ENCODE measurements around the gene SLFN11. TPM values are rescaled to one million over a fixed set of nuclear protein-coding genes. Genes with fewer than 3 reads are reported as not detected.
"Not testable (repeated sequence)": the region's sequence is repeated elsewhere in the genome, so short reads cannot be mapped to it uniquely, and the experiment has no call there.

SLFN11 gene
- total RNA-seq = 10 to 100 TPM; 40.0 to 50.1 TPM

GRCh38 chr17:35373534-35373983, at the start of gene SLFN11:
SLFN11 (minus strand) TSS chr17:35373621; CDS start chr17:35363807, 9,814 bp downstream.
- H3K27ac Mint-ChIP-seq = peak within 1 kb of the TSS; percentile 98
- DNase-seq (peak; percentile 86), ATAC-seq (peak; percentile 81)
- peaks cover 16% of the 10 kb centered on the region for H3K9me3 Mint-ChIP-seq (ENCODE audit: insufficient read depth)
- H3K4me1 Mint-ChIP-seq (ENCODE audit: low read depth) = peaks cover 57% of the 10 kb centered on the region
- ChIA-PET POLR2A (interaction anchor here (0.6 to 5.0 kb wide), 29 partner anchors 8 to 254 kb away, joined by 3 to 54 read pairs (median 4); partner anchors contain the start of genes PEX12, RAD51D, SLFN12L and SLFN13), CTCF (interaction anchor here (0.6 to 3.1 kb wide), 9 partner anchors 27 to 204 kb away, joined by 3 to 23 read pairs (median 4); no protein-coding TSS in a partner anchor)
- peak within 1 kb of the TSS; percentile 99 for H3K4me3 Mint-ChIP-seq
- H3K27me3 Mint-ChIP-seq (ENCODE audit: low read depth) = peaks cover 3% of the 10 kb centered on the region
- peaks cover 37% of the 10 kb centered on the region for H3K36me3 Mint-ChIP-seq (ENCODE audit: low read depth)

- ATAC-seq; H3K4me3 Mint-ChIP-seq; POLR2A ChIA-PET; DNase-seq; H3K27me3 Mint-ChIP-seq (ENCODE audit: low read depth); CTCF ChIA-PET; H3K4me1 Mint-ChIP-seq (ENCODE audit: low read depth); H3K27ac Mint-ChIP-seq; H3K9me3 Mint-ChIP-seq (ENCODE audit: insufficient read depth): not testable (repeated sequence)
- H3K36me3 Mint-ChIP-seq (ENCODE audit: low read depth) = peaks cover 48% of the 10 kb centered on the region
These were observed 47.6 kb upstream of the SLFN11 start for GRCh38 chr17:35421069-35421468.

GRCh38 chr17:35416659-35417058, 43.2 kb upstream of the SLFN11 start:
- H3K4me3 Mint-ChIP-seq = no peak overlapping the region
- ChIA-PET POLR2A (no interaction called here), CTCF (interaction anchor here (1.2 kb wide), 1 partner anchor 103 kb away, joined by 4 read pairs; no protein-coding TSS in a partner anchor)
- ATAC-seq (no peak), DNase-seq (no peak)
- H3K27ac Mint-ChIP-seq = no peak overlapping the region
- H3K4me1 Mint-ChIP-seq (ENCODE audit: low read depth) = no peaks in the 10 kb centered on the region
- peaks cover 15% of the 10 kb centered on the region for H3K9me3 Mint-ChIP-seq (ENCODE audit: insufficient read depth)
- H3K27me3 Mint-ChIP-seq (ENCODE audit: low read depth) = no peaks in the 10 kb centered on the region
- H3K36me3 Mint-ChIP-seq (ENCODE audit: low read depth) = peaks cover 57% of the 10 kb centered on the region

DNA sequence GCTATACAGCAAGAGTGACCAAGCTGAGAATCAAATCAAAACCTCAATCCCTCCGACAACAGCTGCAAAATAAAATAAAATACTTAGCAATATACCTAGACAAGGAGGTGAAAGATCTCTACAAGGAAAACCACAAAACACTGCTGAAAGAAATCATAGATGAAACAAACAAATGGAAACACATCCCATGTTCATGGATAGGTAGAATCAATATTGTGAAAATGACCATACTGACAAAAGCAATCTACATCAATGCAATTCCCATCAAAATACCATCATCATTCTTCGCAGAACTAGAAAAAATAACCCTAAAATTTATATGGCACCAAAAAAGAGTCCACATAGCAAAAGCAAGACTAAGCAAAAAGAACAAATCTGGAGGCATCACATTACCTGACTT, 41.3 kb upstream of the SLFN11 start:
- POLR2A ChIA-PET = interaction anchor here (1.1 kb wide), 1 partner anchor 50 kb away, joined by 3 read pairs; no protein-coding TSS in a partner anchor
- H3K4me1 Mint-ChIP-seq (ENCODE audit: low read depth); H3K4me3 Mint-ChIP-seq; H3K27me3 Mint-ChIP-seq (ENCODE audit: low read depth); ATAC-seq; H3K27ac Mint-ChIP-seq; CTCF ChIA-PET; DNase-seq: not testable (repeated sequence)
- Mint-ChIP-seq H3K36me3 (ENCODE audit: low read depth) (peaks cover 67% of the 10 kb centered on the region), H3K9me3 (ENCODE audit: insufficient read depth) (peaks cover 15% of the 10 kb centered on the region)

DNA sequence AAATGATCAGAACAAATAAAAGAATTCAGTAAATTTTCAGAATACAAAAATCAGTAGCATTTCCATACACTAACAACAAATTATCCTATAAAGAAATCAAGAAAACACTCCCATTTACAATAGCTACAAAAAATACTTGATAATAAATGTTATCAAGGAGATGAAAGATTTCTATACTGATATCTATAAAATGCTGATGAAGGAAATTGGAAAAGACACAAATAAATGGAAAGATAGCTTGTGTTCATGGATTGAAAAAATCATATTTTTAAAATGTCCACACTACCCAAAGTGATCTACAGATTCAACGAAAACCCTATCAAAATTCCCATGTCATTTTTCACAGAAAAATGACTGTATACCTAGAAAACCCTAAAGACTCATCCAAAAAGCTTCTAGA, 40.8 kb upstream of the SLFN11 start:
- POLR2A ChIA-PET = interaction anchor here (1.1 kb wide), 1 partner anchor 49 kb away, joined by 3 read pairs; no protein-coding TSS in a partner anchor
- H3K27ac Mint-ChIP-seq = no peak overlapping the region
- DNase-seq (no peak), ATAC-seq (no peak)
- H3K4me3 Mint-ChIP-seq = no peak overlapping the region
- peaks cover 15% of the 10 kb centered on the region for H3K9me3 Mint-ChIP-seq (ENCODE audit: insufficient read depth)
- no peaks in the 10 kb centered on the region for H3K4me1 Mint-ChIP-seq (ENCODE audit: low read depth)
- H3K36me3 Mint-ChIP-seq (ENCODE audit: low read depth) = peaks cover 68% of the 10 kb centered on the region
- no peaks in the 10 kb centered on the region for H3K27me3 Mint-ChIP-seq (ENCODE audit: low read depth)
- CTCF ChIA-PET = no interaction called here

- Mint-ChIP-seq H3K4me1 (ENCODE audit: low read depth) (peaks cover 11% of the 10 kb centered on the region), H3K4me3 (no peak overlapping the region), H3K9me3 (ENCODE audit: insufficient read depth) (peaks cover 5% of the 10 kb centered on the region), H3K36me3 (ENCODE audit: low read depth) (peaks cover 47% of the 10 kb centered on the region), H3K27ac (no peak overlapping the region), H3K27me3 (ENCODE audit: low read depth) (no peaks in the 10 kb centered on the region)
- ChIA-PET POLR2A (no interaction called here), CTCF (no interaction called here)
- ATAC-seq (no peak), DNase-seq (no peak)
These were observed 34.1 kb upstream of the SLFN11 start for GRCh38 chr17:35407531-35407930.

- H3K36me3 Mint-ChIP-seq (ENCODE audit: low read depth) = peaks cover 47% of the 10 kb centered on the region
- no peak overlapping the region for H3K4me3 Mint-ChIP-seq
- ChIA-PET POLR2A (no interaction called here), CTCF (no interaction called here)
- ATAC-seq (no peak), DNase-seq (no peak)
- peaks cover 5% of the 10 kb centered on the region for H3K9me3 Mint-ChIP-seq (ENCODE audit: insufficient read depth)
- H3K4me1 Mint-ChIP-seq (ENCODE audit: low read depth) = peaks cover 13% of the 10 kb centered on the region
- no peaks in the 10 kb centered on the region for H3K27me3 Mint-ChIP-seq (ENCODE audit: low read depth)
- H3K27ac Mint-ChIP-seq = no peak overlapping the region
These were observed 33.1 kb upstream of the SLFN11 start for GRCh38 chr17:35406568-35406967.

GRCh38 chr17:35404360-35404759, 30.9 kb upstream of the SLFN11 start:
- Mint-ChIP-seq H3K4me3 (no peak overlapping the region), H3K36me3 (ENCODE audit: low read depth) (peaks cover 32% of the 10 kb centered on the region), H3K27ac (no peak overlapping the region), H3K9me3 (ENCODE audit: insufficient read depth) (peaks cover 5% of the 10 kb centered on the region), H3K27me3 (ENCODE audit: low read depth) (no peaks in the 10 kb centered on the region), H3K4me1 (ENCODE audit: low read depth) (peaks cover 13% of the 10 kb centered on the region)
- ATAC-seq = peak; percentile 84
- CTCF ChIA-PET = no interaction called here
- peak; percentile 39 for DNase-seq
- POLR2A ChIA-PET = no interaction called here

DNA sequence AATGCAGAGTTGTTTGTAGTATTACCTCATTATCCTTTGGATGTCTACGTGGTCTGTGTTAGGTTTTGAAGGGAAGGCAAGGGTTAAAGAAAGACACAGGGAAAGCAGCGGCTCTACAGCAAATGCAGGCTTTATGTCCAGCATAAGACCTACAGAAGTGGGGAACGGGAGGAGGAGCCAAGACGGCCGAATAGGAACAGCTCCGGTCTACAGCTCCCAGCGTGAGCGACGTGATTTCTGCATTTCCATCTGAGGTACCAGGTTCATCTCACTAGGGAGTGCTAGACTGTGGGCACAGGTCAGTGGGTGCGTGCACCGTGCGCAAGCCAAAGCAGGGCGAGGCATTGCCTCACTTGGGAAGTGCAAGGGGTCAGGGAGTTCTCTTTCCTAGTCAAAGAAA, 20.4 kb upstream of the SLFN11 start:
- ATAC-seq; H3K4me3 Mint-ChIP-seq; H3K9me3 Mint-ChIP-seq (ENCODE audit: insufficient read depth); CTCF ChIA-PET; DNase-seq; H3K27ac Mint-ChIP-seq; H3K27me3 Mint-ChIP-seq (ENCODE audit: low read depth); POLR2A ChIA-PET; H3K4me1 Mint-ChIP-seq (ENCODE audit: low read depth); H3K36me3 Mint-ChIP-seq (ENCODE audit: low read depth): not testable (repeated sequence)

DNA sequence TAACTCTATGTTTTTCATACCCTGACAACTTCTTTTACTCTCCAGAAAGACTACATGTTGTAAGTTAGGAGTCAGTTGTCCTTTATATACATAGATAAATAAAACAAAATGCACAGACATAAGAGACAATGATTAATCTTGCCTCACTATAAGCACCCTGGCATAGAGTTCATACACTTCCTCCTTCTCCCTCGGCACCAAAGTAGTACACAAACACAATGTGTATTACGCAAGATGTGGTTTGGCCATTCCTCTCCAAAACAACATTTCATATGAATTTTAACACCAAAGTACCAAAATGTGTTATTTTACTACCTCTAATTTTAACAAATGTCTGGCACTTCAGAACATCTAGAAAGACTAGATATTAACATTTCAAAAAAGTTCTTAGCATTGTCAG, 17.2 kb upstream of the SLFN11 start:
- H3K4me1 Mint-ChIP-seq (ENCODE audit: low read depth) = no peaks in the 10 kb centered on the region
- peaks cover 4% of the 10 kb centered on the region for H3K9me3 Mint-ChIP-seq (ENCODE audit: insufficient read depth)
- H3K4me3 Mint-ChIP-seq = no peak overlapping the region
- ChIA-PET POLR2A (no interaction called here), CTCF (no interaction called here)
- DNase-seq (no peak), ATAC-seq (no peak)
- peaks cover 17% of the 10 kb centered on the region for H3K27me3 Mint-ChIP-seq (ENCODE audit: low read depth)
- H3K36me3 Mint-ChIP-seq (ENCODE audit: low read depth) = no peaks in the 10 kb centered on the region
- no peak overlapping the region for H3K27ac Mint-ChIP-seq

- no peak for DNase-seq
- Mint-ChIP-seq H3K36me3 (ENCODE audit: low read depth) (no peaks in the 10 kb centered on the region), H3K27me3 (ENCODE audit: low read depth) (peaks cover 17% of the 10 kb centered on the region), H3K4me3 (no peak overlapping the region), H3K27ac (no peak overlapping the region), H3K4me1 (ENCODE audit: low read depth) (no peaks in the 10 kb centered on the region), H3K9me3 (ENCODE audit: insufficient read depth) (peaks cover 4% of the 10 kb centered on the region)
- POLR2A ChIA-PET = no interaction called here
- ATAC-seq = no peak
- CTCF ChIA-PET = no interaction called here
These were observed 16.7 kb upstream of the SLFN11 start for GRCh38 chr17:35390156-35390555.

DNA sequence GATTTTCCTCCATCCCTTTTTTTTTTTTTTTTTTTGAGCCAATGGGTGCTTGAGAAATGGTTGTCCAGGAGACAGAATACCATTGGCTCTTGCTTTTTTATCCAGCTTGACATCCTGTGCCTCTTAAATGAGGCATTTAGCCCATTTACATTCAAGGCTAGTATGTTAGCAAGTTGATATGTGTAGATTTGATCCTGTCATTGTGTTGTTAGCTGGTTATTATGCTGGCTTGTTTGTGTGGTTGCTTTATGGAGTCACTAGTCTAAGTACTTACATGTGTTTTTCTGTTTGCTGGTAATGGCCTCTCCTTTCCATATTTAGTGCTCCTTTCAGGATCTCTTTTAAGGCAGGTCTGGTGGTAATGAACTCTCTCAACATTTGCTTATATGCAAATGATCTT, 14.1 kb upstream of the SLFN11 start:
- Mint-ChIP-seq H3K27me3 (ENCODE audit: low read depth) (peaks cover 17% of the 10 kb centered on the region), H3K4me3 (no peak overlapping the region), H3K4me1 (ENCODE audit: low read depth) (peaks cover 2% of the 10 kb centered on the region), H3K9me3 (ENCODE audit: insufficient read depth) (peaks cover 11% of the 10 kb centered on the region), H3K27ac (no peak overlapping the region), H3K36me3 (ENCODE audit: low read depth) (peaks cover 6% of the 10 kb centered on the region)
- ChIA-PET CTCF (no interaction called here), POLR2A (interaction anchor here (0.8 kb wide), 1 partner anchor 150 kb away, joined by 3 read pairs; the partner anchor contains the start of gene SLFN12L)
- DNase-seq (no peak), ATAC-seq (no peak)

- Mint-ChIP-seq H3K27ac (no peak overlapping the region), H3K4me1 (ENCODE audit: low read depth) (peaks cover 30% of the 10 kb centered on the region)
These were observed 4.3 kb upstream of the SLFN11 start for GRCh38 chr17:35377706-35378105.

More at GRCh38 chr17:35377706-35378105, 4.3 kb upstream of the SLFN11 start:
- POLR2A ChIA-PET = no interaction called here
- peaks cover 3% of the 10 kb centered on the region for H3K36me3 Mint-ChIP-seq (ENCODE audit: low read depth)
- peaks cover 3% of the 10 kb centered on the region for H3K27me3 Mint-ChIP-seq (ENCODE audit: low read depth)
- DNase-seq (no peak), ATAC-seq (no peak)
- CTCF ChIA-PET = no interaction called here
- no peaks in the 10 kb centered on the region for H3K9me3 Mint-ChIP-seq (ENCODE audit: insufficient read depth)
- no peak overlapping the region for H3K4me3 Mint-ChIP-seq

Data from activated CD8-positive, alpha-beta T cell treated with anti-CD3 and anti-CD28 coated beads, Interleukin-2, amount 10 ng/mL, durations not matched to agents 7 days and 5 days (primary cell).